ENCODE measurements around the gene ABR. TPM values are rescaled to one million over a fixed set of nuclear protein-coding genes. Genes with fewer than 3 reads are reported as not detected.

Gene ABR
- polyA plus RNA-seq, 2 of the 4 experiments (the other 2 are of a cell fraction): 70.9 to 73.8 TPM

DNA sequence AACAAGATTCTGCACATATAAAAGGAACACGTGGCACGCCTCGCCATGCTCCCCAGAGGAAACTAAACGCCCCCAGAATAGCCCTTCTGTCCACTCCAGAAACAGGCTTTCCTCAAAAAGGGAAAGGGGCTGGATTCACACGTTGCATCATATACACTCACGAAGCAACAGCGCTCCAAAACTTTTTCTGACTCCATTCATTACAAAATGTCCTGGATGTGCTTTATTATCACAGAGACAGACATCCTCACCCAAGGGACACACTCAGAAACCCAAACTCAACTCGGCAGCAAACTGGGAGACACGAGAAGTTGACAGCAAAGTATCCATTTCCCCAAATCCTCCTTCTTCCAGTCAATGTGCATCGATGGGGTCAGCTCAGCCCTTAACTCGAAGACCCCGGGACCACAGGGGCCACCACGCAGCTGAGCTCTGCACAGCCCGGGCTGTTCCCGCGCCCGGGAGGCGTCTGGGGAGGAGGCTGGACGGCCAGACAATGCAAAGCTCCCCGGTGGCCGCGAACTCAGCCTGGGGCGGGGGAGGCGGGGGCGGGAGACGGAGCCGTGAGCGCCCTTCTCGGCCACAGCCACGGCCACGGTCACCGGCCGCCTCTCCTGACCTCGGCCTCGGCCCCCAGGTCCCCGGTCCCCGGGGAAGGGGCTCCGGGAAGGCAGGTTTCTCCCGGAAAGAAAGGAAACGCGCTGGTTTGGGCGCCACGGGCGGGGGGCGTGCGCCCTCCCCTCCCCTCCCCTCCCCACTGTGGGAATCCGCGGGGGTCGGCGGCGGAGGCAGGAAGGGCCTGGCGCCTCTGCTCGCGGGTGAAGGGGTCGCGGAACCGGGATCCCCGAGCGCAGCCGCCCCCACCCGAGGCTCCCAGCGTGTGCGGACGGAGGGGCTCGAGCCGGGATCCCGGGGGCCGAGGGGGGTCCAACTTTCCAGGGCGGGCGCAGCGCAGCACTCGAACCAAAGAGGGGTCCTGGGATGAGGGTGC, 201.4 kb downstream of the ABR start:
- 34% methylated on average over 18 of the region's 72 CpGs for WGBS (ENCODE audit: missing lambda C conversion rate)
- ATAC-seq (peak; percentile 10 to 49; a peak in 3 of 6 replicates), DNase-seq (ENCODE audit: low read depth in 1 of 2, low spot score in 1 of 2) (no peak), FAIRE-seq (peak; percentile 94)
- Histone ChIP-seq H3K27ac (peak overlapping the region; percentile 76 to 91), H3K4me1 (peaks cover 16% of the 10 kb centered on the region; the same call in 2 of the 3 replicates), H3K4me3 (peak overlapping the region; percentile 89), H3K4me2 (peak overlapping the region; percentile 94), H3K9me3 (no peaks in the 10 kb centered on the region)
- ChIA-PET CTCF (interaction anchor here (0.7 to 14.3 kb wide), 14 partner anchors 11 to 226 kb away, joined by 3 to 428 read pairs (median 35); partner anchors contain the start of genes GEMIN4, GLOD4, MRM3 and TIMM22), POLR2A (interaction anchor here (0.6 to 2.6 kb wide), 6 partner anchors 18 to 196 kb away, joined by 3 to 25 read pairs (median 6); partner anchors contain the start of genes GLOD4, MRM3 and TIMM22)
- TF ChIP-seq, protein P1, sequence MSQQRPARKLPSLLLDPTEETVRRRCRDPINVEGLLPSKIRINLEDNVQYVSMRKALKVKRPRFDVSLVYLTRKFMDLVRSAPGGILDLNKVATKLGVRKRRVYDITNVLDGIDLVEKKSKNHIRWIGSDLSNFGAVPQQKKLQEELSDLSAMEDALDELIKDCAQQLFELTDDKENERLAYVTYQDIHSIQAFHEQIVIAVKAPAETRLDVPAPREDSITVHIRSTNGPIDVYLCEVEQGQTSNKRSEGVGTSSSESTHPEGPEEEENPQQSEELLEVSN (IDR thresholded peaks at IDR 0.05; ENCODE audit: borderline replicate concordance, low read depth): peak; percentile 65; the same call in 1 of the 2 replicates
- TF ChIP-seq ZNF302 (CRISPR knock-in tag; IDR thresholded peaks at IDR 0.05): no peak
- TF ChIP-seq, protein P2, sequence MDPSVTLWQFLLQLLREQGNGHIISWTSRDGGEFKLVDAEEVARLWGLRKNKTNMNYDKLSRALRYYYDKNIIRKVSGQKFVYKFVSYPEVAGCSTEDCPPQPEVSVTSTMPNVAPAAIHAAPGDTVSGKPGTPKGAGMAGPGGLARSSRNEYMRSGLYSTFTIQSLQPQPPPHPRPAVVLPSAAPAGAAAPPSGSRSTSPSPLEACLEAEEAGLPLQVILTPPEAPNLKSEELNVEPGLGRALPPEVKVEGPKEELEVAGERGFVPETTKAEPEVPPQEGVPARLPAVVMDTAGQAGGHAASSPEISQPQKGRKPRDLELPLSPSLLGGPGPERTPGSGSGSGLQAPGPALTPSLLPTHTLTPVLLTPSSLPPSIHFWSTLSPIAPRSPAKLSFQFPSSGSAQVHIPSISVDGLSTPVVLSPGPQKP (IDR thresholded peaks at IDR 0.05; ENCODE audit: low read depth, low read length): no peak
- TF ChIP-seq HOXB13 (CRISPR knock-in tag; IDR thresholded peaks at IDR 0.05; ENCODE audit: low read depth): no peak
- TF ChIP-seq, protein P3, sequence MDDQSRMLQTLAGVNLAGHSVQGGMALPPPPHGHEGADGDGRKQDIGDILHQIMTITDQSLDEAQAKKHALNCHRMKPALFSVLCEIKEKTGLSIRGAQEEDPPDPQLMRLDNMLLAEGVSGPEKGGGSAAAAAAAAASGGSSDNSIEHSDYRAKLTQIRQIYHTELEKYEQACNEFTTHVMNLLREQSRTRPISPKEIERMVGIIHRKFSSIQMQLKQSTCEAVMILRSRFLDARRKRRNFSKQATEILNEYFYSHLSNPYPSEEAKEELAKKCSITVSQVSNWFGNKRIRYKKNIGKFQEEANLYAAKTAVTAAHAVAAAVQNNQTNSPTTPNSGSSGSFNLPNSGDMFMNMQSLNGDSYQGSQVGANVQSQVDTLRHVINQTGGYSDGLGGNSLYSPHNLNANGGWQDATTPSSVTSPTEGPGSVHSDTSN (IDR thresholded peaks at IDR 0.05): no peak
- no peak for TF ChIP-seq EP300 (IDR thresholded peaks at IDR 0.05)
- peak; percentile 37; the same call in 1 of the 2 replicates for TF ChIP-seq RNF2 (IDR thresholded peaks at IDR 0.05; ENCODE audit: borderline replicate concordance, low read depth)
- no peak for TF ChIP-seq TFCP2L1 (CRISPR knock-in tag; IDR thresholded peaks at IDR 0.05)

DNA sequence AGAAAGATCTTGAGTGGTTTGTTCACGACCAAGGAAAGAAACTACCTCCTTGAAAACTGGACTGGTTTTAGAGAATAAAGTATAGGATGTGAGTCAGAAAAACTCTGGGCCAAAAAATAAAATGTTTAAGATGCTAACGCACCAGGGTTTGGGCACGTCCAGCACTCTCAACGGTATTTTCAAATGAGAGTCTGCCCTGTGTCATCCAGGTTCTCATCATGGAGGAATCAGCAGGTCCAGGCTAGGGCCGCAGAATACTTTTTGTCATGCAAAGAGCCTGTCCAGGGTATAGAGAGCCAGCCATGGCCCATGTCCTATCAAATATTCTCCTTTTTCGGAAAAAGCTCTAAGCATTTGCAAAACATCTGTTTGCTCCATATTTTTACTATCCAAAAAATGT, 202.6 kb downstream of the ABR start:
- Histone ChIP-seq H3K4me3 (no peak overlapping the region), H3K4me2 (no peak overlapping the region), H3K4me1 (peaks cover 16% of the 10 kb centered on the region; the same call in 2 of the 3 replicates), H3K9me3 (no peaks in the 10 kb centered on the region), H3K27ac (no peak overlapping the region)
- FAIRE-seq (no peak), ATAC-seq (no peak), DNase-seq (ENCODE audit: low read depth in 1 of 2, low spot score in 1 of 2) (no peak)
- ChIA-PET POLR2A (no interaction called here), CTCF (interaction anchor here (0.6 to 14.3 kb wide), 5 partner anchors 20 to 183 kb away, joined by 3 to 428 read pairs (median 5); no protein-coding TSS in a partner anchor)
- WGBS (ENCODE audit: missing lambda C conversion rate): 94% methylated on average over 6 of the region's 6 CpGs
- TF ChIP-seq HOXA7 (CRISPR knock-in tag; IDR thresholded peaks at IDR 0.05): no peak
- TF ChIP-seq, protein P4, sequence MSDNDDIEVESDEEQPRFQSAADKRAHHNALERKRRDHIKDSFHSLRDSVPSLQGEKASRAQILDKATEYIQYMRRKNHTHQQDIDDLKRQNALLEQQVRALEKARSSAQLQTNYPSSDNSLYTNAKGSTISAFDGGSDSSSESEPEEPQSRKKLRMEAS (IDR thresholded peaks at IDR 0.05): no peak

DNA sequence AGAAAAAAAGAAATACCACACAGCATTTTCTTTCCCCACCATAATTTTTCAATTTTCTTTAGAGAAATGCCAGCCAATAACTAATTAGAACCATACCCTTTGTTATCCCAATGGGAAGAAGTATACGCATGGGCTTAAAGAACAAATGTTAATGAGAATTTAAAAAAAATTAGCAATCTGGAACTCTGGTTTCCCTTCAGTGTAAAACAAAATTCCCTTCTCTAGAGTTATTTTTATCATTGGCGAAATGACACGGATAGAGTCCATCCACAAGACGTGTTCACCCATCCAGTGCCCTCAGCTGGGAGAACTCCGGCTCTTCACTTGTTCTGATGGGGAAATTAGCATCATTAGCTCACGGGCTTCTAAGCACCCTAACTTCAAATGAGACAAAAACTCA, 203.5 kb downstream of the ABR start:
- no peak overlapping the region for H3K4me2 ChIP-seq
- no peak overlapping the region for H3K27ac ChIP-seq
- H3K4me1 ChIP-seq: peaks cover 16% of the 10 kb centered on the region; the same call in 2 of the 3 replicates

More for the DNA sequence above, 203.5 kb downstream of the ABR start:
- no peaks in the 10 kb centered on the region for H3K9me3 ChIP-seq
- FAIRE-seq (no peak), DNase-seq (ENCODE audit: low read depth in 1 of 2, low spot score in 1 of 2) (no peak), ATAC-seq (no peak)
- POLR2A ChIA-PET: no interaction called here
- CTCF ChIA-PET: interaction anchor here (0.5 to 14.3 kb wide), 12 partner anchors 17 to 263 kb away, joined by 3 to 428 read pairs (median 4); partner anchors contain the start of gene TIMM22
- TF ChIP-seq, protein P5, sequence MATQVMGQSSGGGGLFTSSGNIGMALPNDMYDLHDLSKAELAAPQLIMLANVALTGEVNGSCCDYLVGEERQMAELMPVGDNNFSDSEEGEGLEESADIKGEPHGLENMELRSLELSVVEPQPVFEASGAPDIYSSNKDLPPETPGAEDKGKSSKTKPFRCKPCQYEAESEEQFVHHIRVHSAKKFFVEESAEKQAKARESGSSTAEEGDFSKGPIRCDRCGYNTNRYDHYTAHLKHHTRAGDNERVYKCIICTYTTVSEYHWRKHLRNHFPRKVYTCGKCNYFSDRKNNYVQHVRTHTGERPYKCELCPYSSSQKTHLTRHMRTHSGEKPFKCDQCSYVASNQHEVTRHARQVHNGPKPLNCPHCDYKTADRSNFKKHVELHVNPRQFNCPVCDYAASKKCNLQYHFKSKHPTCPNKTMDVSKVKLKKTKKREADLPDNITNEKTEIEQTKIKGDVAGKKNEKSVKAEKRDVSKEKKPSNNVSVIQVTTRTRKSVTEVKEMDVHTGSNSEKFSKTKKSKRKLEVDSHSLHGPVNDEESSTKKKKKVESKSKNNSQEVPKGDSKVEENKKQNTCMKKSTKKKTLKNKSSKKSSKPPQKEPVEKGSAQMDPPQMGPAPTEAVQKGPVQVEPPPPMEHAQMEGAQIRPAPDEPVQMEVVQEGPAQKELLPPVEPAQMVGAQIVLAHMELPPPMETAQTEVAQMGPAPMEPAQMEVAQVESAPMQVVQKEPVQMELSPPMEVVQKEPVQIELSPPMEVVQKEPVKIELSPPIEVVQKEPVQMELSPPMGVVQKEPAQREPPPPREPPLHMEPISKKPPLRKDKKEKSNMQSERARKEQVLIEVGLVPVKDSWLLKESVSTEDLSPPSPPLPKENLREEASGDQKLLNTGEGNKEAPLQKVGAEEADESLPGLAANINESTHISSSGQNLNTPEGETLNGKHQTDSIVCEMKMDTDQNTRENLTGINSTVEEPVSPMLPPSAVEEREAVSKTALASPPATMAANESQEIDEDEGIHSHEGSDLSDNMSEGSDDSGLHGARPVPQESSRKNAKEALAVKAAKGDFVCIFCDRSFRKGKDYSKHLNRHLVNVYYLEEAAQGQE (IDR thresholded peaks at IDR 0.05): no peak
- no peak for TF ChIP-seq KDM1A (IDR thresholded peaks at IDR 0.05; ENCODE audit: low read depth)
- TF ChIP-seq HOXB5 (CRISPR knock-in tag; IDR thresholded peaks at IDR 0.05): no peak
- TF ChIP-seq CBX8 (IDR thresholded peaks at IDR 0.05): no peak
- TF ChIP-seq ESRRA (IDR thresholded peaks at IDR 0.05; ENCODE audit: borderline replicate concordance, low read length): no peak
- TF ChIP-seq, protein P6, sequence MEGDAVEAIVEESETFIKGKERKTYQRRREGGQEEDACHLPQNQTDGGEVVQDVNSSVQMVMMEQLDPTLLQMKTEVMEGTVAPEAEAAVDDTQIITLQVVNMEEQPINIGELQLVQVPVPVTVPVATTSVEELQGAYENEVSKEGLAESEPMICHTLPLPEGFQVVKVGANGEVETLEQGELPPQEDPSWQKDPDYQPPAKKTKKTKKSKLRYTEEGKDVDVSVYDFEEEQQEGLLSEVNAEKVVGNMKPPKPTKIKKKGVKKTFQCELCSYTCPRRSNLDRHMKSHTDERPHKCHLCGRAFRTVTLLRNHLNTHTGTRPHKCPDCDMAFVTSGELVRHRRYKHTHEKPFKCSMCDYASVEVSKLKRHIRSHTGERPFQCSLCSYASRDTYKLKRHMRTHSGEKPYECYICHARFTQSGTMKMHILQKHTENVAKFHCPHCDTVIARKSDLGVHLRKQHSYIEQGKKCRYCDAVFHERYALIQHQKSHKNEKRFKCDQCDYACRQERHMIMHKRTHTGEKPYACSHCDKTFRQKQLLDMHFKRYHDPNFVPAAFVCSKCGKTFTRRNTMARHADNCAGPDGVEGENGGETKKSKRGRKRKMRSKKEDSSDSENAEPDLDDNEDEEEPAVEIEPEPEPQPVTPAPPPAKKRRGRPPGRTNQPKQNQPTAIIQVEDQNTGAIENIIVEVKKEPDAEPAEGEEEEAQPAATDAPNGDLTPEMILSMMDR (IDR thresholded peaks at IDR 0.05): no peak
- WGBS (ENCODE audit: missing lambda C conversion rate): 93% methylated on average over 6 of the region's 6 CpGs
- H3K4me3 ChIP-seq: no peak overlapping the region
